Adipocyte (in vitro differentiated cells): ENCODE data around the gene FASN.

Experiments
- DNase-seq: peaks from one replicate; pipeline ENCODE4 v3.0.0-alpha.2; 2015; ENCODE audit warnings: low read depth
- H3K27me3 ChIP-seq: replicated peaks from 2 replicates; pipeline ENCODE4 v1.7.0; 2013; ENCODE audit warnings: mild to moderate bottlenecking, low read length, moderate library complexity; ENCODE audit not compliant: control insufficient read depth, insufficient read depth
- H3K36me3 ChIP-seq: 2 replicates; pipeline ENCODE4 v1.7.0; 2013; ENCODE audit warnings: low read length, mild to moderate bottlenecking, moderate library complexity; ENCODE audit not compliant: control insufficient read depth, insufficient read depth, severe bottlenecking
- H3K4me1 ChIP-seq: 2 replicates; pipeline ENCODE4 v1.7.0; 2013; ENCODE audit warnings: mild to moderate bottlenecking, low read length, moderate library complexity; ENCODE audit not compliant: control insufficient read depth, insufficient read depth
- H3K4me3 ChIP-seq: 2 replicates; pipeline ENCODE4 v1.7.0; 2013; ENCODE audit warnings: mild to moderate bottlenecking, low read length, moderate library complexity
- H3K9ac ChIP-seq: 2 replicates; pipeline ENCODE4 v1.7.0; 2013; ENCODE audit warnings: mild to moderate bottlenecking, low read length, moderate library complexity
- H3K9me3 ChIP-seq: 2 replicates; pipeline ENCODE4 v1.7.0; 2013; ENCODE audit warnings: mild to moderate bottlenecking, low read length, moderate library complexity; ENCODE audit not compliant: control insufficient read depth

FASN gene

GRCh38 chr17:82031303-82031884 is 66.6 kb downstream of the FASN start, which contains the start of gene RAC3:
TSS of gene RAC3 (plus strand) at chr17:82031678. CDS start at chr17:82031762, 84 bp downstream.
- Histone ChIP-seq H3K4me3 (peak within 1 kb of the TSS; percentile 75), H3K27me3 (no peaks in the 10 kb centered on the region), H3K9me3 (no peaks in the 10 kb centered on the region), H3K9ac (peak within 1 kb of the TSS; percentile 78), H3K4me1 (peaks cover 12% of the 10 kb centered on the region), H3K36me3 (no peaks in the 10 kb centered on the region)
- DNase-seq: peak; percentile 75

GRCh38 chr17:82030470-82031302 is 67.3 kb downstream of the FASN start:
- Histone ChIP-seq H3K36me3 (no peaks in the 10 kb centered on the region), H3K4me1 (peaks cover 7% of the 10 kb centered on the region), H3K9ac (peak overlapping the region; percentile 78), H3K9me3 (no peaks in the 10 kb centered on the region), H3K4me3 (peak overlapping the region; percentile 75), H3K27me3 (no peaks in the 10 kb centered on the region)
- DNase-seq: peak; percentile 92

- Histone ChIP-seq H3K27me3 (no peaks in the 10 kb centered on the region), H3K4me1 (peaks cover 7% of the 10 kb centered on the region), H3K9me3 (no peaks in the 10 kb centered on the region), H3K4me3 (peak overlapping the region; percentile 75), H3K9ac (peak overlapping the region; percentile 42), H3K36me3 (no peaks in the 10 kb centered on the region)
- no peak for DNase-seq
Measured at GRCh38 chr17:82029990-82030469, 68.0 kb downstream of the FASN start.

- Histone ChIP-seq H3K27me3 (no peaks in the 10 kb centered on the region), H3K9me3 (no peaks in the 10 kb centered on the region), H3K4me3 (no peak overlapping the region), H3K36me3 (no peaks in the 10 kb centered on the region), H3K4me1 (peaks cover 7% of the 10 kb centered on the region), H3K9ac (no peak overlapping the region)
- DNase-seq: no peak
Measured at GRCh38 chr17:82029391-82029790, 68.6 kb downstream of the FASN start.

GRCh38 chr17:82028966-82029365 is 69.1 kb downstream of the FASN start:
- Histone ChIP-seq H3K9ac (no peak overlapping the region), H3K9me3 (no peaks in the 10 kb centered on the region)
- DNase-seq: no peak

More at GRCh38 chr17:82028966-82029365, 69.1 kb downstream of the FASN start:
- H3K27me3 ChIP-seq: no peaks in the 10 kb centered on the region
- H3K4me1 ChIP-seq: peaks cover 9% of the 10 kb centered on the region
- no peaks in the 10 kb centered on the region for H3K36me3 ChIP-seq
- no peak overlapping the region for H3K4me3 ChIP-seq
